SH-SY5Y (cell line): ENCODE results near the gene STXBP6.

Experiments
- GATA2 ChIP-seq: IDR thresholded peaks from 2 replicates; pipeline ENCODE4 v1.6.1; 2011; ENCODE audit warnings: mild to moderate bottlenecking, low read depth, low read length
- GATA3 ChIP-seq: IDR thresholded peaks from 2 replicates; pipeline ENCODE4 v1.6.1; 2011; ENCODE audit warnings: low read depth, mild to moderate bottlenecking, low read length, moderate library complexity

- TF ChIP-seq GATA3 (no peak), GATA2 (no peak)
Measured at GRCh38 chr14:25041898-25042297, 8.0 kb downstream of the STXBP6 start.
